ENCODE measurements around the gene PGM3. TPM values are rescaled to one million over a fixed set of nuclear protein-coding genes. Genes with fewer than 3 reads are reported as not detected.

Gene PGM3
- 26.5 and 33.1 TPM in 2 replicates for total RNA-seq

- H3K4me3 ChIP-seq (ENCODE audit: low read depth, low read length) = peak within 1 kb of the TSS; percentile 83
- no peak for DNase-seq (ENCODE audit: low read depth)
- TF ChIP-seq CTCF (conservative IDR thresholded peaks at IDR 0.05; ENCODE audit: low read depth, low read length) = no peak
Observed at GRCh38 chr6:83192871-83193746, at the start of gene PGM3, which contains the start of gene RWDD2A. Gene PGM3, minus strand, starts transcription at chr6:83193265. Its CDS starts 2,253 bp downstream, at chr6:83191012. Gene RWDD2A, plus strand, starts transcription at chr6:83193357. Its CDS starts 1,095 bp downstream, at chr6:83194452.

- H3K4me3 ChIP-seq (ENCODE audit: low read depth, low read length) = no peak overlapping the region
- TF ChIP-seq CTCF (conservative IDR thresholded peaks at IDR 0.05; ENCODE audit: low read depth, low read length) = no peak
- DNase-seq (ENCODE audit: low read depth) = no peak
Observed at GRCh38 chr6:83231146-83231545, 38.1 kb upstream of the PGM3 start.

GRCh38 chr6:83226517-83226916 lies 33.5 kb upstream of the PGM3 start:
- no peak for DNase-seq (ENCODE audit: low read depth)
- no peak for TF ChIP-seq CTCF (conservative IDR thresholded peaks at IDR 0.05; ENCODE audit: low read depth, low read length)
- H3K4me3 ChIP-seq (ENCODE audit: low read depth, low read length) = no peak overlapping the region

- TF ChIP-seq CTCF (conservative IDR thresholded peaks at IDR 0.05; ENCODE audit: low read depth, low read length) = peak; percentile 56
- DNase-seq (ENCODE audit: low read depth) = no peak
- H3K4me3 ChIP-seq (ENCODE audit: low read depth, low read length) = no peak overlapping the region
Observed at GRCh38 chr6:83221889-83222479, 28.9 kb upstream of the PGM3 start.

GRCh38 chr6:83221276-83221675 lies 28.2 kb upstream of the PGM3 start:
- no peak overlapping the region for H3K4me3 ChIP-seq (ENCODE audit: low read depth, low read length)
- TF ChIP-seq CTCF (conservative IDR thresholded peaks at IDR 0.05; ENCODE audit: low read depth, low read length) = no peak
- DNase-seq (ENCODE audit: low read depth) = no peak

GRCh38 chr6:83220121-83220520 lies 27.1 kb upstream of the PGM3 start:
- no peak for TF ChIP-seq CTCF (conservative IDR thresholded peaks at IDR 0.05; ENCODE audit: low read depth, low read length)
- no peak for DNase-seq (ENCODE audit: low read depth)
- no peak overlapping the region for H3K4me3 ChIP-seq (ENCODE audit: low read depth, low read length)
